Measurements from ENCODE around the gene GPC5. TPM values are rescaled to one million over a fixed set of nuclear protein-coding genes. Genes with fewer than 3 reads are reported as not detected.

Gene GPC5
- total RNA-seq, 1 donor from 2014 or later = 2.5 TPM

GRCh38 chr13:91454666-91455065 is 56.2 kb downstream of the GPC5 start:
- Mint-ChIP-seq H3K36me3 (no peaks in the 10 kb centered on the region), H3K9me3 (no peaks in the 10 kb centered on the region), H3K27ac (no peak overlapping the region), H3K4me1 (no peaks in the 10 kb centered on the region), H3K27me3 (ENCODE audit: low read depth) (peaks cover 35% of the 10 kb centered on the region), H3K4me3 (no peak overlapping the region)
- no peak for TF ChIP-seq CTCF (IDR thresholded peaks at IDR 0.05; ENCODE audit: unreplicated experiment)
- DNase-seq (ENCODE audit: low spot score in 2 of 2, unreplicated experiment in 2 of 2) = no peak

- H3K36me3 Mint-ChIP-seq = no peaks in the 10 kb centered on the region
- H3K27ac Mint-ChIP-seq = no peak overlapping the region
- H3K9me3 Mint-ChIP-seq = no peaks in the 10 kb centered on the region
- DNase-seq (ENCODE audit: low spot score in 2 of 2, unreplicated experiment in 2 of 2) = no peak
- no peak overlapping the region for H3K4me3 Mint-ChIP-seq
- peaks cover 29% of the 10 kb centered on the region for H3K27me3 Mint-ChIP-seq (ENCODE audit: low read depth)
- TF ChIP-seq CTCF (IDR thresholded peaks at IDR 0.05; ENCODE audit: unreplicated experiment) = no peak
- H3K4me1 Mint-ChIP-seq = no peaks in the 10 kb centered on the region
Observed at GRCh38 chr13:91456837-91457236, 58.4 kb downstream of the GPC5 start.

- H3K36me3 Mint-ChIP-seq = no peaks in the 10 kb centered on the region
- no peaks in the 10 kb centered on the region for H3K9me3 Mint-ChIP-seq
- no peak for DNase-seq (ENCODE audit: low spot score in 2 of 2, unreplicated experiment in 2 of 2)
- TF ChIP-seq CTCF (IDR thresholded peaks at IDR 0.05; ENCODE audit: unreplicated experiment) = no peak
- H3K27ac Mint-ChIP-seq = no peak overlapping the region
- H3K27me3 Mint-ChIP-seq (ENCODE audit: low read depth) = peaks cover 16% of the 10 kb centered on the region
- H3K4me1 Mint-ChIP-seq = no peaks in the 10 kb centered on the region
- H3K4me3 Mint-ChIP-seq = no peak overlapping the region
Observed at GRCh38 chr13:91459485-91459884, 61.1 kb downstream of the GPC5 start.

- peaks cover 5% of the 10 kb centered on the region for H3K27me3 Mint-ChIP-seq (ENCODE audit: low read depth)
- H3K4me1 Mint-ChIP-seq = no peaks in the 10 kb centered on the region
- DNase-seq (ENCODE audit: low spot score in 2 of 2, unreplicated experiment in 2 of 2) = no peak
- H3K4me3 Mint-ChIP-seq = no peak overlapping the region
- no peaks in the 10 kb centered on the region for H3K36me3 Mint-ChIP-seq
- no peaks in the 10 kb centered on the region for H3K9me3 Mint-ChIP-seq
- H3K27ac Mint-ChIP-seq = no peak overlapping the region
- TF ChIP-seq CTCF (IDR thresholded peaks at IDR 0.05; ENCODE audit: unreplicated experiment) = no peak
Observed at GRCh38 chr13:91464336-91464735, 65.9 kb downstream of the GPC5 start.

- no peaks in the 10 kb centered on the region for H3K4me1 Mint-ChIP-seq
- H3K27ac Mint-ChIP-seq = no peak overlapping the region
- no peak for TF ChIP-seq CTCF (IDR thresholded peaks at IDR 0.05; ENCODE audit: unreplicated experiment)
- no peaks in the 10 kb centered on the region for H3K36me3 Mint-ChIP-seq
- peaks cover 14% of the 10 kb centered on the region for H3K27me3 Mint-ChIP-seq (ENCODE audit: low read depth)
- no peaks in the 10 kb centered on the region for H3K9me3 Mint-ChIP-seq
- H3K4me3 Mint-ChIP-seq = no peak overlapping the region
- no peak for DNase-seq (ENCODE audit: low spot score in 2 of 2, unreplicated experiment in 2 of 2)
Observed at GRCh38 chr13:91467236-91467635, 68.8 kb downstream of the GPC5 start.

GRCh38 chr13:91468301-91468700 is 69.9 kb downstream of the GPC5 start:
- H3K36me3 Mint-ChIP-seq = no peaks in the 10 kb centered on the region
- TF ChIP-seq CTCF (IDR thresholded peaks at IDR 0.05; ENCODE audit: unreplicated experiment) = no peak
- no peaks in the 10 kb centered on the region for H3K4me1 Mint-ChIP-seq
- DNase-seq (ENCODE audit: low spot score in 2 of 2, unreplicated experiment in 2 of 2) = no peak
- no peak overlapping the region for H3K27ac Mint-ChIP-seq
- no peaks in the 10 kb centered on the region for H3K9me3 Mint-ChIP-seq
- H3K27me3 Mint-ChIP-seq (ENCODE audit: low read depth) = peaks cover 20% of the 10 kb centered on the region
- no peak overlapping the region for H3K4me3 Mint-ChIP-seq
